HL-60 (cell line): Measurements from ENCODE around the gene EPN2.

Experiments
- DNase-seq, 2 experiments: peaks; one replicate each; pipeline ENCODE4 v3.0.0-alpha.2; 2010 to 2020; ENCODE audit warnings: low read depth in 1 of 2, low spot score in 1 of 2
- H3K27ac ChIP-seq: fragments of 250-450 bp; sonication (Bioruptor Pico); replicated peaks from 2 replicates; pipeline ENCODE4 v1.5.1; 2020; ENCODE audit warnings: mild to moderate bottlenecking, moderate library complexity
- H3K27me3 ChIP-seq: fragments of 250-450 bp; sonication (Bioruptor Pico); 2 replicates; pipeline ENCODE4 v1.5.1; 2021; ENCODE audit warnings: mild to moderate bottlenecking, moderate library complexity; ENCODE audit not compliant: insufficient read depth, poor library complexity, severe bottlenecking
- H3K4me3 ChIP-seq: replicated peaks from 2 replicates; pipeline ENCODE4 v1.5.1; 2011; ENCODE audit warnings: mild to moderate bottlenecking, control low read depth, low read length; ENCODE audit not compliant: insufficient read depth
- CTCF ChIP-seq: IDR thresholded peaks from one replicate; pipeline ENCODE4 v1.5.1; 2011; ENCODE audit warnings: low read length, control low read depth, inconsistent platforms; ENCODE audit not compliant: insufficient read depth
- GABPA ChIP-seq: IDR thresholded peaks from 2 replicates; pipeline ENCODE4 v1.6.1; 2012; ENCODE audit warnings: low read depth
- POLR2AphosphoS5 ChIP-seq: IDR thresholded peaks from 2 replicates; pipeline ENCODE4 v1.6.1; 2012; ENCODE audit warnings: low read depth
- REST ChIP-seq: IDR thresholded peaks from 2 replicates; pipeline ENCODE4 v1.6.1; 2012; ENCODE audit warnings: low read depth; ENCODE audit not compliant: insufficient replicate concordance
- SPI1 ChIP-seq: IDR thresholded peaks from 2 replicates; pipeline ENCODE4 v1.6.1; 2012; ENCODE audit warnings: low read depth, mild to moderate bottlenecking, borderline replicate concordance

EPN2 gene

DNA sequence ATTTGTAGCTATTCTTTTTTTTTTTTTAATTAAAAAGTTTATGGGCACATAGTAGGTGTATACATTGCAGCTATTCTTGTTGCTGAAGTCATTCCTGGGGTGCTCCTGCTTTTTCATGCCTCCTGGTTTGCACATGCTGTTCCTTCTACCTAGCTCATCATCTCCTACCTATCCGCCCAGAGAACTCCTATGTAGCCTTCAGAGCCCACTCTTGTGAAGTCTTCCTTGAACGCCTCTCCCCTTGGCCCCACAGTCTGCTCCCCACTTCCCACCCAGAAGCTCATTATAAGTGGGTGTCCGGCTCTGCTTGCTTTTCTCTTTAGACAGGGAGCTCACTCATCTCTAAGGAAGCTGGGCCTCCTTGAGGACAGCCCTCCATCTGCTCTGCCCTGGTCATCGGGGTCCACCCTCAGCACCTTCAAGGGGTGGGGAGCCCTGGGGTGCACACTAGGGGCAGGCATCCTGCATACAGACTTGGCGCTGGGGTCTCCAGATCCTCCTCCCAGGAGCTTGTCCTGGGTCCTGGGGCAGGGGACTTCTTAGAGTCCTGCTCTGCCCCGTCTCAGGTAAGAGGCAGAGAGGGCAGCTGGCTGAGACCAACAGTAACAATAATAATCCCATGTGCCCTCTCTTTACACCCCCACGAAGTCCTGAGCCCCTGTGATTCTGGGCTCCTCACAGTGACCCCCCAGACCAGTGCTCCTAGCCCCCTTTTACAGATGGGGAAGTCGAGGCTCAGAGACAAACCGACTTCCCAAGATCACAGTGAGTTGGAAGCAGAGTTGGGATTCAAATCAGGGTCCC lies 128.9 kb downstream of the EPN2 start:
- Histone ChIP-seq H3K27me3 (no peaks in the 10 kb centered on the region), H3K27ac (no peak overlapping the region), H3K4me3 (no peak overlapping the region)
- DNase-seq, result no peak
- TF ChIP-seq SPI1 (no peak), CTCF (no peak)

GRCh38 chr17:19366637-19366972 lies 129.4 kb downstream of the EPN2 start:
- Histone ChIP-seq H3K27me3 (no peaks in the 10 kb centered on the region), H3K4me3 (no peak overlapping the region), H3K27ac (no peak overlapping the region)
- no peak for TF ChIP-seq POLR2AphosphoS5
- no peak for TF ChIP-seq GABPA
- no peak for TF ChIP-seq REST
- no peak for TF ChIP-seq CTCF
- TF ChIP-seq SPI1, result no peak
- DNase-seq, result no peak

GRCh38 chr17:19368229-19368628 lies 131.1 kb downstream of the EPN2 start:
- TF ChIP-seq REST, result no peak
- no peak for TF ChIP-seq GABPA
- no peak for TF ChIP-seq SPI1
- no peak for TF ChIP-seq CTCF
- no peak for TF ChIP-seq POLR2AphosphoS5
- Histone ChIP-seq H3K27me3 (no peaks in the 10 kb centered on the region), H3K4me3 (no peak overlapping the region), H3K27ac (no peak overlapping the region)
- DNase-seq, result no peak
